PC-3 (cell line): ENCODE measurements around the gene GABBR1. TPM values are rescaled to one million over a fixed set of nuclear protein-coding genes. Genes with fewer than 3 reads are reported as not detected.

Experiments
- ATAC-seq: fragments of 200-7000 bp; cut with Tn5 transposase; 2 replicates; pipeline ENCODE4 v1.9.1; 2020; ENCODE audit warnings: mild to moderate bottlenecking, moderate library complexity
- BruUV-seq: library from RNA; stranded (reverse); fragments of 400-500 nt; replicated peaks from 2 replicates; lab custom pipeline; 2021; lab: Mats Ljungman, UMichigan
- CTCF ChIA-PET: fragments of 300-600 bp; sonication (Branson Sonifier 250); formaldehyde crosslinking; loops from one replicate; lab custom pipeline; 2022; ENCODE audit warnings: antibody characterized with exemption; lab: Charles Lee
- POLR2A ChIA-PET: fragments of 300-600 bp; sonication (Branson Sonifier 250); formaldehyde crosslinking; loops from one replicate; lab custom pipeline; 2022; ENCODE audit warnings: antibody characterized with exemption; ENCODE audit not compliant: unreplicated experiment; lab: Charles Lee
- DNase-seq: peaks from one replicate; pipeline ENCODE4 v3.0.0-alpha.2; 2015
- H2AFZ ChIP-seq: fragments of 300-600 bp; sonication (generic); 2 replicates; pipeline ENCODE4 v1.6.0; 2016; ENCODE audit warnings: antibody characterized with exemption, low read length
- H3F3A ChIP-seq: fragments of 300-600 bp; sonication (generic); one replicate; pipeline ENCODE4 v1.6.0; 2017; ENCODE audit warnings: antibody characterized with exemption, low read length, control low read depth, mild to moderate bottlenecking; ENCODE audit not compliant: unreplicated experiment
- H3K27ac ChIP-seq: fragments of 300-600 bp; sonication (generic); 2 replicates; pipeline ENCODE4 v1.5.1; 2016; ENCODE audit warnings: mild to moderate bottlenecking, low read length
- H3K27me3 ChIP-seq: fragments of 300-600 bp; sonication (generic); 2 replicates; pipeline ENCODE4 v1.6.1; 2016; ENCODE audit warnings: low read length, mixed read lengths
- H3K36me3 ChIP-seq: fragments of 300-600 bp; sonication (generic); 2 replicates; pipeline ENCODE4 v1.6.1; 2016; ENCODE audit warnings: low read depth, mixed run types, low read length, mixed read lengths
- H3K4me1 ChIP-seq: fragments of 300-600 bp; sonication (generic); 2 replicates; pipeline ENCODE4 v1.5.1; 2016; ENCODE audit warnings: low read length; ENCODE audit not compliant: insufficient read depth
- H3K4me2 ChIP-seq: fragments of 300-600 bp; sonication (generic); 2 replicates; pipeline ENCODE4 v1.6.0; 2016; ENCODE audit warnings: low read length
- H3K4me3 ChIP-seq: fragments of 300-600 bp; sonication (generic); 2 replicates; pipeline ENCODE4 v1.5.1; 2016; ENCODE audit warnings: mild to moderate bottlenecking, low read length, mixed read lengths
- H3K79me2 ChIP-seq: fragments of 300-600 bp; sonication (generic); 2 replicates; pipeline ENCODE4 v1.6.1; 2017; ENCODE audit warnings: low read length, mixed read lengths
- H3K9ac ChIP-seq: fragments of 300-600 bp; sonication (generic); 2 replicates; pipeline ENCODE4 v1.6.0; 2016; ENCODE audit warnings: mild to moderate bottlenecking, low read length
- H3K9me2 ChIP-seq: fragments of 300-600 bp; sonication (generic); replicated peaks from 2 replicates; pipeline ENCODE4 v1.6.1; 2016; ENCODE audit warnings: mixed run types, low read length, mixed read lengths
- H3K9me3 ChIP-seq: fragments of 300-600 bp; sonication (generic); 2 replicates; pipeline ENCODE4 v1.6.1; 2016; ENCODE audit warnings: low read length, mixed read lengths
- H4K20me1 ChIP-seq: fragments of 300-600 bp; sonication (generic); 2 replicates; pipeline ENCODE4 v1.6.1; 2016; ENCODE audit warnings: low read length, mixed read lengths
- EZH2 ChIP-seq: fragments of 300-600 bp; sonication (generic); IDR thresholded peaks from one replicate; pipeline ENCODE4 v1.6.1; 2017; ENCODE audit warnings: antibody characterized with exemption, mild to moderate bottlenecking, low read length; ENCODE audit not compliant: unreplicated experiment
- EZH2phosphoT487 ChIP-seq: fragments of 300-600 bp; sonication (generic); IDR thresholded peaks from 2 replicates; pipeline ENCODE4 v1.6.1; 2018; ENCODE audit warnings: mild to moderate bottlenecking, antibody characterized with exemption, low read length, borderline replicate concordance
- intact Hi-C: fragments of 100-400 bp; cut with micrococcal nuclease; formaldehyde crosslinking; loops from 2 replicates; pipeline ENCODE4 v1.9.0; 2023
- total RNA-seq: library from RNA; depleted of rRNA; stranded (reverse); fragments of >200 nt; gene quantifications from 2 replicates; pipeline ENCODE4 v1.2.3, GENCODE V29; 2014
- TF ChIP-seq, protein P1 (sequence below): fragments of 300-600 bp; sonication (generic); conservative IDR thresholded peaks from 2 replicates; pipeline ENCODE4 v1.5.1; 2017; ENCODE audit warnings: antibody characterized with exemption, low read depth, mild to moderate bottlenecking, low read length

The GABBR1 gene
- total RNA-seq, 1 experiment from 2014 or later, result 5.5 TPM

DNA sequence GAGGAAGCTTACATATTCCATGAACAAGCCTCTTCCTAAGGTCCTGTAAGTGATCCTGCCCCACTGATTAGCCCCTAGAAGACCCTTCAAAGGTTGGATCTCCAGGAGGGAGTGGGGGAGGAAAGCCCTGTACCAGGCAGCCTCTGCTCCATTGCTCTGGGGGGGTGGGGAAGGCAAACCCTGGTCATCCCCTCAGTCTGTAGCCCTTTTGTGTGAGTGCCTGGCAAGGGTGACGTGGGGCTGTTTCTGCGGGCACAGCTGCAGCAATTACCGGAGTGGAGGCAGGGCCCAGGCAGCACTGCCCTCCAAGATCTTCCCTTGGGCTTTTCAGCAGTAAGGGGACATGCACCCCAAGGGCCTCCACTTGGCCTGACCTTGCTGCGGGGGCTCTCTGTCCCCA, 23.8 kb upstream of the GABBR1 start, which contains the start of gene MOG:
Gene MOG, plus strand, starts transcription at position 295 of the 400 bp plus-strand sequence. CDS start 118 bp downstream, outside the sequence.
- ChIA-PET POLR2A (no interaction called here), CTCF (no interaction called here)
- Histone ChIP-seq H3K27ac (no peak within 1 kb of the TSS), H3K9ac (no peak within 1 kb of the TSS), H3K36me3 (no peaks in the 10 kb centered on the region), H3K4me2 (no peak within 1 kb of the TSS), H3F3A (no peaks in the 10 kb centered on the region), H4K20me1 (no peaks in the 10 kb centered on the region), H3K9me2 (no peaks in the 10 kb centered on the region), H3K4me1 (no peaks in the 10 kb centered on the region), H2AFZ (no peak within 1 kb of the TSS), H3K9me3 (no peaks in the 10 kb centered on the region), H3K4me3 (no peak within 1 kb of the TSS), H3K79me2 (no peaks in the 10 kb centered on the region), H3K27me3 (no peaks in the 10 kb centered on the region; the same call in 1 of the 2 replicates)
- DNase-seq (no peak), ATAC-seq (no peak)
- intact Hi-C loops, result no loop called here
- TF ChIP-seq, protein P1, sequence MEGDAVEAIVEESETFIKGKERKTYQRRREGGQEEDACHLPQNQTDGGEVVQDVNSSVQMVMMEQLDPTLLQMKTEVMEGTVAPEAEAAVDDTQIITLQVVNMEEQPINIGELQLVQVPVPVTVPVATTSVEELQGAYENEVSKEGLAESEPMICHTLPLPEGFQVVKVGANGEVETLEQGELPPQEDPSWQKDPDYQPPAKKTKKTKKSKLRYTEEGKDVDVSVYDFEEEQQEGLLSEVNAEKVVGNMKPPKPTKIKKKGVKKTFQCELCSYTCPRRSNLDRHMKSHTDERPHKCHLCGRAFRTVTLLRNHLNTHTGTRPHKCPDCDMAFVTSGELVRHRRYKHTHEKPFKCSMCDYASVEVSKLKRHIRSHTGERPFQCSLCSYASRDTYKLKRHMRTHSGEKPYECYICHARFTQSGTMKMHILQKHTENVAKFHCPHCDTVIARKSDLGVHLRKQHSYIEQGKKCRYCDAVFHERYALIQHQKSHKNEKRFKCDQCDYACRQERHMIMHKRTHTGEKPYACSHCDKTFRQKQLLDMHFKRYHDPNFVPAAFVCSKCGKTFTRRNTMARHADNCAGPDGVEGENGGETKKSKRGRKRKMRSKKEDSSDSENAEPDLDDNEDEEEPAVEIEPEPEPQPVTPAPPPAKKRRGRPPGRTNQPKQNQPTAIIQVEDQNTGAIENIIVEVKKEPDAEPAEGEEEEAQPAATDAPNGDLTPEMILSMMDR, result no peak
- TF ChIP-seq EZH2 (no peak), EZH2phosphoT487 (no peak)
- no TSS peak for BruUV-seq

DNA sequence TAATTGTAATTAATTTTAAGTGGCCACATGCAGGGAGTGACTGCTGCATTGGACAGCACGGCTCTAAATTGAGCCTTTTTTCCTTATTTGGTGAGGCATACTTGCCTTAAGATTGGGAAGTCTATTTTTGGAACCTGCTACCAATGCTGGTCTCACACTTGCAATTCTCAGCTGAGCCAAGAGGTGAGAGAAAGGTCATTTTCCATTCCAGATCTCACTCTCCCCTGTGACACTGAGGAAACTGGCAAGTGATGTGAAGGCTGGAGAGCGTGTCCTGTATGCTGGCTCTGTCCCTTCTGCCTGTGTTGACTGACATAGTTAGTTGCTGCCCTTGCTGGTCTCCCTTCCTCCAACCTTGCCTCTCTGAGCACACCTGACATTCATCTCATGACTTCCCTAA, 23.2 kb upstream of the GABBR1 start:
- ATAC-seq (no peak), DNase-seq (no peak)
- Histone ChIP-seq H3K4me2 (no peak overlapping the region), H3K36me3 (no peaks in the 10 kb centered on the region), H2AFZ (no peak overlapping the region), H3K27ac (no peak overlapping the region), H3K9me2 (no peaks in the 10 kb centered on the region), H3F3A (no peaks in the 10 kb centered on the region), H3K9me3 (no peaks in the 10 kb centered on the region), H3K4me3 (no peak overlapping the region), H4K20me1 (no peaks in the 10 kb centered on the region), H3K27me3 (no peaks in the 10 kb centered on the region; the same call in 1 of the 2 replicates), H3K4me1 (no peaks in the 10 kb centered on the region), H3K79me2 (no peaks in the 10 kb centered on the region), H3K9ac (no peak overlapping the region)
- no peak for TF ChIP-seq EZH2phosphoT487
- no peak for TF ChIP-seq EZH2
- TF ChIP-seq, protein P1, result no peak
- no TSS peak for BruUV-seq
- intact Hi-C loops, result no loop called here
- CTCF ChIA-PET, result no interaction called here
- POLR2A ChIA-PET, result no interaction called here

DNA sequence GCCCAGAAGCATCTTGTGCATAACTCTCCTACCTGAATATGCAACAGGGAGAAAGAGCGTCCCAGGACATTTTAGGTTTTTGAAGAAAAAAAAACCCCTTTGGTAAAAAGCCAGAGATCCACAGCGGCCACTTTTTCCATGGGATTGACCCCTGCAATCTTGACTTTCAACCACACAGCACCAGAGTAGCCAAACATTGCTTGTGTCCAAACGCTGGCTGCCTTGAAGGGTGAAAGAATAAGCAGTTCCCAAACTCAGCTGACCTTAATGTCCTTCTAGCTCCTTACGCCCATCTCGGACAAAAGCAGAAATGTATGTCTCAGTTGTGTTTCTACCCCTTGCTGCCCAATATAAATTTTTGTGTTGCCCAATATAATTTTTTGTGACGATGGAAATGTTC, 22.7 kb upstream of the GABBR1 start:
- H3K9ac ChIP-seq, result no peak overlapping the region
- DNase-seq (no peak), ATAC-seq (no peak)
- H3K27me3 ChIP-seq, result no peaks in the 10 kb centered on the region; the same call in 1 of the 2 replicates
- no peak for TF ChIP-seq EZH2phosphoT487
- TF ChIP-seq EZH2, result no peak
- no peaks in the 10 kb centered on the region for H3K4me1 ChIP-seq
- ChIA-PET POLR2A (no interaction called here), CTCF (no interaction called here)
- H4K20me1 ChIP-seq, result no peaks in the 10 kb centered on the region
- no peaks in the 10 kb centered on the region for H3K36me3 ChIP-seq
- H3K4me3 ChIP-seq, result no peak overlapping the region
- BruUV-seq, result no TSS peak
- H3K27ac ChIP-seq, result no peak overlapping the region
- H3F3A ChIP-seq, result no peaks in the 10 kb centered on the region
- no peaks in the 10 kb centered on the region for H3K79me2 ChIP-seq
- intact Hi-C loops, result no loop called here
- H2AFZ ChIP-seq, result no peak overlapping the region
- H3K4me2 ChIP-seq, result no peak overlapping the region
- H3K9me3 ChIP-seq, result no peaks in the 10 kb centered on the region
- H3K9me2 ChIP-seq, result no peaks in the 10 kb centered on the region
